ENCODE measurements around the gene PUM1. TPM values are rescaled to one million over a fixed set of nuclear protein-coding genes. Genes with fewer than 3 reads are reported as not detected.
A peak's percentile ranks its signal among the peaks of the same experiment; 100 is the strongest.
"Not testable (repeated sequence)": the region's sequence is repeated elsewhere in the genome, so short reads cannot be mapped to it uniquely, and the experiment has no call there.

PUM1 gene
- total RNA-seq, 4 donors from 2014 or later, result 118 to 191 (median 132) TPM

DNA sequence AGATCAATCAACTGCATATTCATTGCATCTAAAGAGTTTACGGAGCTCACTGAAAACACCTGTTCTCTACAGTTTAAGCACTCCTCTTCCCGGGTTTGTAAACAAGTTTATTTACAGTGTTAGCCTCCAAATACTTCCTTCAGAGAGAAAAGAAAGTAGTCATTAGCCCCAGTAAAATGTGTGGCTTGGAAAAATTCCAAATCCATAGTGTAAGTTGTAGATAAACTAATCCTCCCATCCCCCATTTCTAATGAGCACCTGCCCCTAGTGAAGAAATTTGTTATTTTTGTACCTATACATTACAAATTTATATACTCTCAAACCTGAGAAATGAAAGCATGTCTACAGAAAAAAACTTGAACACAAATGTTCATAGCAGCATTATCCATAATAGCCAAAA lies 21.9 kb downstream of the PUM1 start:
- peaks cover 15 to 26% of the 10 kb centered on the region in 2 donors for H3K4me1 ChIP-seq

DNA sequence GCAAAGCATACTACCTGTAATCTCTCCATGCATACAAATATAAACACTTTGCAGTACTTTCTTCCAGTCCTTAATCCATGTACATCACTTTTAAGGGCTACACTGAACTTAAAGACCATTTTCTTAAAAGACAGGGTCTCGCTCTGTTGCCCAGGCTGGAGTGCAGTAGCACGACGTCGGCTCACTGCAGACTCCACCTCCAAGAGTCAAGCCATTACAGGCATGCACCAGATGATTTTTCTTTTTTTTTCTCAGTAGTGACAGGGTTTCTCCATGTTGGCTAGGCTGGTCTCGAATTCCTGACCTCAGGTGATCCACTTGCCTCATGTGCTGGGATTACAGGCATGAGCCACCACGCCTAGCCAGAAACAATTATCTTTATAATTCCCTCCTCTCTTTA lies 22.9 kb downstream of the PUM1 start:
- no peak for DNase-seq
- peaks cover 15 to 26% of the 10 kb centered on the region in 2 donors for H3K4me1 ChIP-seq
- peaks cover 0 to 4% of the 10 kb centered on the region in 2 donors for H3K36me3 ChIP-seq
- intact Hi-C loops (cut with DNase I), result no loop called here
- WGBS, 2 donors, result 74 to 81% methylated on average over 6 of the region's 6 CpGs
- no peak overlapping the region for H3K4me3 ChIP-seq (replicated peaks in 1 of 3)
- no peaks in the 10 kb centered on the region for H3K9me3 ChIP-seq
- no peak overlapping the region for H3K27ac ChIP-seq
- H3K27me3 ChIP-seq, result no peaks in the 10 kb centered on the region
- TF ChIP-seq CTCF (IDR thresholded peaks at IDR 0.05), result no peak
- TF ChIP-seq POLR2A (IDR thresholded peaks at IDR 0.05), result no peak

More for the DNA sequence above, 21.9 kb downstream of the PUM1 start:
- no peaks in the 10 kb centered on the region for H3K9me3 ChIP-seq
- DNase-seq, result no peak
- no peak overlapping the region for H3K4me3 ChIP-seq (replicated peaks in 1 of 3)
- TF ChIP-seq CTCF (IDR thresholded peaks at IDR 0.05) (no peak), POLR2A (IDR thresholded peaks at IDR 0.05) (no peak)
- whole genome bisulfite sequencing, 2 donors, result 80 to 81% methylated on average over 2 of the region's 2 CpGs
- no peaks in the 10 kb centered on the region for H3K27me3 ChIP-seq
- H3K27ac ChIP-seq, result no peak overlapping the region
- peaks cover 0 to 4% of the 10 kb centered on the region in 2 donors for H3K36me3 ChIP-seq
- intact Hi-C loops (cut with DNase I), result no loop called here

DNA sequence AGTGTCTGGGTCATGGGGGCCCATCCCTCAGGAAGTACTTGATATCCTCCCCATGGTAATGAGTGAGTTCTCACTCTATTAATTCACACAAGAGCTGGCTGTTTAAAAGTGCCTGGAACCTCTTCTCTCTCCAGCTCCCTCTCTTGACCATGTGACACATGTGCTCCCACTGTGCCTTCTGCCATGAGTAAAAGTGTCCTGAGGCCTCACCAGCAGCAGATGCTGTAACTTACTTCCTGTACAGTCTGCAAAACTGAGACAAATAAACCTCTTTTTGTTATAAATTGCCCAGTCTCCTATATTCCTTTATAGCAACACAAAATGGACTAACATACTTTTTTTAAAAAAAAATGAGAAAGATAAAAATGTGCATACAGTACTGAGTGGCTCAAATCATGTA lies 24.0 kb downstream of the PUM1 start:
- no peak for DNase-seq
- intact Hi-C loops (cut with DNase I), result no loop called here
- Histone ChIP-seq H3K36me3 (peaks cover 0 to 4% of the 10 kb centered on the region in 2 donors), H3K27me3 (no peaks in the 10 kb centered on the region), H3K4me1 (peaks cover 15 to 22% of the 10 kb centered on the region in 2 donors), H3K9me3 (no peaks in the 10 kb centered on the region), H3K4me3 (replicated peaks in 1 of 3) (no peak overlapping the region), H3K27ac (no peak overlapping the region)
- TF ChIP-seq POLR2A (IDR thresholded peaks at IDR 0.05) (no peak), CTCF (IDR thresholded peaks at IDR 0.05) (no peak)

- 69 to 76% methylated on average over 3 of the region's 3 CpGs for WGBS, 2 donors
- no peak overlapping the region for H3K27ac ChIP-seq
- no peaks in the 10 kb centered on the region for H3K27me3 ChIP-seq
- H3K9me3 ChIP-seq, result no peaks in the 10 kb centered on the region
- H3K4me3 ChIP-seq (replicated peaks in 1 of 3), result no peak overlapping the region
- intact Hi-C loops (cut with DNase I), result no loop called here
- TF ChIP-seq POLR2A (IDR thresholded peaks at IDR 0.05) (no peak), CTCF (IDR thresholded peaks at IDR 0.05) (no peak)
- H3K36me3 ChIP-seq, result peaks cover 0 to 4% of the 10 kb centered on the region in 2 donors
- DNase-seq, result no peak
- peaks cover 18 to 30% of the 10 kb centered on the region in 2 donors for H3K4me1 ChIP-seq
Measured at GRCh38 chr1:31040038-31040437, 25.5 kb downstream of the PUM1 start.

- H3K36me3 ChIP-seq; H3K4me3 ChIP-seq (replicated peaks in 1 of 3); intact Hi-C loops (cut with DNase I); H3K27me3 ChIP-seq; H3K9me3 ChIP-seq; H3K27ac ChIP-seq: not testable (repeated sequence)
- DNase-seq, result peak; percentile 48 to 54
- 49 to 52% methylated on average over 5 of the region's 5 CpGs for WGBS, 2 donors
- H3K4me1 ChIP-seq, result peaks cover 29 to 41% of the 10 kb centered on the region in 2 donors
Measured at GRCh38 chr1:31038935-31039334, 26.6 kb downstream of the PUM1 start.

DNA sequence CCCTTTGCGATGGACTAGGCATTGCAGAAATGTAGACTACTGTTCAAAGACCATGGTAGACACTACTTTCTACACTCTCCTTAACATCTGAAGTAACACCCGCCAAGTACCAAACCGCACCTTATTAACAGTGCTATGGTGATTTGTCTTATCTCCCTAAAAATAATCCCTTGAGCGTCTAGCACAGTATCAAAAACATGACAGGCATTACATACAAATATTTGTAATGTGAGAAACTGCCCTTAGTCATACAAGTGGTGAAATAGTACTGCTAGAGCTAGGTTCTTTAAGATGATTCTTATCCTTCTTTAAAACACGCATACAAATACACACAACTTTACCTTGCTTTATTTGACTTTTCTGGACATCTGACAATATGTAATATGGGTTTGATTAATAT lies 27.2 kb downstream of the PUM1 start:
- no peak overlapping the region for H3K4me3 ChIP-seq (replicated peaks in 1 of 3)
- H3K36me3 ChIP-seq, result no peaks in the 10 kb centered on the region
- peaks cover 32 to 46% of the 10 kb centered on the region in 2 donors for H3K4me1 ChIP-seq
- intact Hi-C loops (cut with DNase I), result no loop called here
- H3K27me3 ChIP-seq, result no peaks in the 10 kb centered on the region
- no peak for DNase-seq
- no peak overlapping the region for H3K27ac ChIP-seq
- 77 to 87% methylated on average over 5 of the region's 5 CpGs for whole genome bisulfite sequencing, 2 donors
- no peaks in the 10 kb centered on the region for H3K9me3 ChIP-seq
- TF ChIP-seq CTCF (IDR thresholded peaks at IDR 0.05) (no peak), POLR2A (IDR thresholded peaks at IDR 0.05) (no peak)

All from thyroid gland (tissue), 4 donors.